Measurements from ENCODE around the gene ATP8A2.

Gene ATP8A2

GRCh38 chr13:25365720-25366235 is 6.0 kb upstream of the ATP8A2 start:
- H3K27me3 Mint-ChIP-seq (ENCODE audit: low read depth, poor library complexity) = peaks cover 48% of the 10 kb centered on the region
- TF ChIP-seq, protein P1, sequence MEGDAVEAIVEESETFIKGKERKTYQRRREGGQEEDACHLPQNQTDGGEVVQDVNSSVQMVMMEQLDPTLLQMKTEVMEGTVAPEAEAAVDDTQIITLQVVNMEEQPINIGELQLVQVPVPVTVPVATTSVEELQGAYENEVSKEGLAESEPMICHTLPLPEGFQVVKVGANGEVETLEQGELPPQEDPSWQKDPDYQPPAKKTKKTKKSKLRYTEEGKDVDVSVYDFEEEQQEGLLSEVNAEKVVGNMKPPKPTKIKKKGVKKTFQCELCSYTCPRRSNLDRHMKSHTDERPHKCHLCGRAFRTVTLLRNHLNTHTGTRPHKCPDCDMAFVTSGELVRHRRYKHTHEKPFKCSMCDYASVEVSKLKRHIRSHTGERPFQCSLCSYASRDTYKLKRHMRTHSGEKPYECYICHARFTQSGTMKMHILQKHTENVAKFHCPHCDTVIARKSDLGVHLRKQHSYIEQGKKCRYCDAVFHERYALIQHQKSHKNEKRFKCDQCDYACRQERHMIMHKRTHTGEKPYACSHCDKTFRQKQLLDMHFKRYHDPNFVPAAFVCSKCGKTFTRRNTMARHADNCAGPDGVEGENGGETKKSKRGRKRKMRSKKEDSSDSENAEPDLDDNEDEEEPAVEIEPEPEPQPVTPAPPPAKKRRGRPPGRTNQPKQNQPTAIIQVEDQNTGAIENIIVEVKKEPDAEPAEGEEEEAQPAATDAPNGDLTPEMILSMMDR (IDR thresholded peaks at IDR 0.05) = no peak
- peaks cover 19% of the 10 kb centered on the region for H3K9me3 Mint-ChIP-seq

GRCh38 chr13:25371158-25371874 is 458 bp upstream of the ATP8A2 start:
- Mint-ChIP-seq H3K9me3 (no peaks in the 10 kb centered on the region), H3K27ac (no peak overlapping the region), H3K4me3 (peak overlapping the region; percentile 82), H3K27me3 (ENCODE audit: low read depth, poor library complexity) (peaks cover 88% of the 10 kb centered on the region), H3K36me3 (ENCODE audit: low read depth) (no peaks in the 10 kb centered on the region), H3K4me1 (peaks cover 18% of the 10 kb centered on the region)
- DNase-seq = no peak
- TF ChIP-seq, protein P1 (IDR thresholded peaks at IDR 0.05) = no peak

More at GRCh38 chr13:25365720-25366235, 6.0 kb upstream of the ATP8A2 start:
- H3K27ac Mint-ChIP-seq = no peak overlapping the region
- no peaks in the 10 kb centered on the region for H3K4me1 Mint-ChIP-seq
- H3K36me3 Mint-ChIP-seq (ENCODE audit: low read depth) = no peaks in the 10 kb centered on the region
- no peak overlapping the region for H3K4me3 Mint-ChIP-seq
- DNase-seq = no peak

GRCh38 chr13:25372284-25373081 is 709 bp downstream of the ATP8A2 start:
- H3K27ac Mint-ChIP-seq = no peak overlapping the region
- peaks cover 79% of the 10 kb centered on the region for H3K27me3 Mint-ChIP-seq (ENCODE audit: low read depth, poor library complexity)
- no peaks in the 10 kb centered on the region for H3K9me3 Mint-ChIP-seq
- no peaks in the 10 kb centered on the region for H3K36me3 Mint-ChIP-seq (ENCODE audit: low read depth)
- H3K4me1 Mint-ChIP-seq = peaks cover 18% of the 10 kb centered on the region
- peak; percentile 67 for DNase-seq
- TF ChIP-seq, protein P1 (IDR thresholded peaks at IDR 0.05) = no peak
- H3K4me3 Mint-ChIP-seq = peak overlapping the region; percentile 75

DNA sequence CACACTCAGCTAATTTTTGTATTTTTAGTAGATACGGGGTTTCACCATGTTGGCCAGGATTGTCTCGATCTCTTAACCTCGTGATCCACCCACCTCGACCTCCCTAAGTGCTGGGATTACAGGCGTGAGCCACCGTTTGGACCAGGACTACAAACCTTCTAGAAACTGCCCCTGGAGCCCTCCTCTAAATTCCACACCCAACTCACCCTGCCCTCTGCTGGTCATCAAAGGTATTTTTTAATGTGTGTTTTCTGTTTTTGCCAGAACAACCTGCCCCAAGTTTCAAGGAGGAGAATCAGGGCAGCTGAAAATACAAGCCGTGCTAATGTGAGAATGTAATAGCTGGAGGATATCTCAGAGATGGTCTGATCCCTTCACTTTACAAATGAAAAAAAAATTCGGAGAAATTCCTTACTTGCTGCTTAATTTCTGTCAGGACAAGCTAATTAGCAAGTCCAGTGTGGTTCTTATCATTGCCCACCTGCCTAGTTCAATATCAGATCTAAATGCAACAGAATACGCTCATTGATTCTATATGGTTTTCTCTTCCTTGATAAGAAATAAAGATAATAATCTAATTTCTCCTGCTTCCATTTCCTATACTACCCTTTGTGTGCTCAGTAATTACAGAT is 4.1 kb downstream of the ATP8A2 start:
- Mint-ChIP-seq H3K4me3 (no peak overlapping the region), H3K36me3 (ENCODE audit: low read depth) (no peaks in the 10 kb centered on the region), H3K4me1 (peaks cover 18% of the 10 kb centered on the region), H3K27me3 (ENCODE audit: low read depth, poor library complexity) (peaks cover 50% of the 10 kb centered on the region), H3K9me3 (no peaks in the 10 kb centered on the region), H3K27ac (no peak overlapping the region)
- DNase-seq = peak; percentile 31
- TF ChIP-seq, protein P1 (IDR thresholded peaks at IDR 0.05) = peak; percentile 61

- H3K36me3 Mint-ChIP-seq (ENCODE audit: low read depth) = no peaks in the 10 kb centered on the region
- peaks cover 13% of the 10 kb centered on the region for H3K4me1 Mint-ChIP-seq
- no peak for DNase-seq
- peaks cover 40% of the 10 kb centered on the region for H3K27me3 Mint-ChIP-seq (ENCODE audit: low read depth, poor library complexity)
- no peak overlapping the region for H3K27ac Mint-ChIP-seq
- TF ChIP-seq, protein P1 (IDR thresholded peaks at IDR 0.05) = no peak
- H3K9me3 Mint-ChIP-seq = no peaks in the 10 kb centered on the region
- no peak overlapping the region for H3K4me3 Mint-ChIP-seq
These were observed 5.6 kb downstream of the ATP8A2 start for GRCh38 chr13:25377244-25377962.

Measured in nephron progenitor cell (in vitro differentiated cells).